Activated T-cell treated with anti-CD3 and anti-CD28 coated beads for 4 hours (primary cell): ENCODE results near the gene COL5A3.
"Not testable (repeated sequence)": the region's sequence is repeated elsewhere in the genome, so short reads cannot be mapped to it uniquely, and the experiment has no call there.

Experiments
- DNase-seq: peaks from one replicate; pipeline ENCODE4 v3.0.0-alpha.2; 2020

The COL5A3 gene

DNA sequence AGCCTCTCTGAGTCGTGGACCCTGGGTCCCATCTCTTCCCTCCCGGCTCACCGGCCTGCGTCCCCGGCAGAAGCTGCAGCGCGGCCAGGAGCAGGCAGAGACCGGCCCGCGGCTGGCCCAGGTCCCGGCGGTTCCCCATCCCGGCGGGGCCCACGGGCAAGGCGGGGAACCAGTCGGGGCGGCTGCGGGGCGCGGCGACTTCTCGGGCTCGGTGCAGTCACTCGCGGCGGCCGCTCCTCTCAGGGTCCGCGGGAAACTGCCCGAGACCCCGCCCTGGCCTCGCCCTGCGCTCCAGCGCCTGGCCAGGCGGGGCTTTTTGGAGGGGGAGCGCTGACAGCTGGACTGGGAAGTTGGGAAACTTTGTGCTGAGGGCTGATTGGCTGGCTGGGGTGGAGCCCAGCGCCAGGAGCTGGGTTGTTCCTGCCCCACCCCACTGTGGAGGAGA is at the start of gene COL5A3:
TSS of gene COL5A3 (minus strand) at position 258 of the 445 bp plus-strand sequence. CDS start at position 139, 119 bp downstream.
- DNase-seq, result no peak

- DNase-seq, result no peak
Observed at GRCh38 chr19:10052602-10053360, 42.5 kb upstream of the COL5A3 start.

DNA sequence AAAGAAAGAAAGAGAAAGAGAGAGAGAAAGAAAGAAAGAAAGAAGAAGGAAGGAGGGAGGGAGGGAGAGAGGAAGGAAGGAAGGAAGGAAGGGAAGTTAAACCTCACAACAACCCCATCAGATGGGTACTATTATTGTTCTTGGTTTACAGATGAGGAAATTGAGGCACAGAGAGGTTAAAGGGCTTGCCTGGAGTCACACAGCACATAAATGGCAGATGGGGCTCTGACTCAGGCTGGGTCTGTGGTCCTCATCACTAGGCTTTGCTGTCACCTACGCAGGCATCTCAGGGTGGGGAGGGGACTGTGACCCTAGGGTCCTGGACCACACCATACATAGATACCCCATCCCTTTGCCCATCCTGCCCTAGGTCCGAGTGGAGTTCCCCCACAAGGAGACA is 39.3 kb upstream of the COL5A3 start:
- no peak for DNase-seq

- DNase-seq, result no peak
Observed at GRCh38 chr19:10045371-10045770, 35.1 kb upstream of the COL5A3 start.

- no peak for DNase-seq
Observed at GRCh38 chr19:10044390-10044789, 34.1 kb upstream of the COL5A3 start.

DNA sequence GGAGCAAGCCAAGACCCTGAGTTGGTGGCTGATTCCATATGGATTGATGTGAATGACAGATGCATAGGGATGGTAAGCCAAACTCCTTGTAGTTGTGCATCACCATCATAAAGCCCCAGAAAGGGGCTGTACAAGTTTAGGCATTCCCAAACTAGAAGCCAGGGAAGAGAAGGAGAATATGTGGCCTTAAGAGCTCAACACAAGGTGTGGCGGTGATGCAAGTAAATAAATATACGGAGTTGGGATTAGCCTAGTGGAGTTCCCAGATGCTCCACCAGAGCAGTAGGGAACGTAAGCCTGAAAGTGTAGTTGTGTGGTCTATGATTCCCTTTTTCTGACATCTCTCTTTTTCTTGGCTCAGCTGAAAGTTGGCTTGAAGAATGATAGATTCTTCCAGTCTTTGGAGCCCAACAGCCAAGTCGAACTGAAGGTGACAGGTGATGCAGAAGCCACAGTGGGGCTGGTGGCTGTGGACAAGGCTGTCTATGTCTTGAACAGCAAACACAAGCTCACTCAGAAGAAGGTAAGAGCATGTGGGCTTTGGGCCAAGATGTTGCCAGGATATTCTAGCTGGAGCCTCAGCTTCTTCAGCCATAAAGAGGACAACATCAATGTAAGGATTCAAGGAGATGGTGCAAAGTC is 33.1 kb upstream of the COL5A3 start:
- DNase-seq, result no peak

GRCh38 chr19:10037809-10038208 is 27.5 kb upstream of the COL5A3 start:
- no peak for DNase-seq

DNA sequence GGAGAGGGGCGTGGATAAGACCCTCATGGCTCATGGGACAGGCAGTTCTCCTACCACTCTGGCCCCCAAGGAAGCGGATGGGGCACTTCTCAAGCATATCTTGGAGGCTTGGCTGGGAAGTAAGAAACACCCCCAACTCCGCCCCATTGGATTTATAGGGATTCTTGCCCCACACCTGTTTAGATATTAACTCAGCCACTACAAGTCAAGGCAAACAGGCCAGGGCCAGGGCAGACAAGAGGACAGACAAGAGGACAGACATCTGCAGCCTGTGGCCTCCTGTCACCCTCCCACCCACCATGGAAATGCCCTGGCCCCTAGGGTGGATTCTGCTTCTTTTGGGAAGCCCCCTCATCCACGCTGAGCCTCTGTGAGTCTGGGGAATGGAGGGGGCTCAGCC is 27.1 kb upstream of the COL5A3 start:
- DNase-seq, result no peak

DNA sequence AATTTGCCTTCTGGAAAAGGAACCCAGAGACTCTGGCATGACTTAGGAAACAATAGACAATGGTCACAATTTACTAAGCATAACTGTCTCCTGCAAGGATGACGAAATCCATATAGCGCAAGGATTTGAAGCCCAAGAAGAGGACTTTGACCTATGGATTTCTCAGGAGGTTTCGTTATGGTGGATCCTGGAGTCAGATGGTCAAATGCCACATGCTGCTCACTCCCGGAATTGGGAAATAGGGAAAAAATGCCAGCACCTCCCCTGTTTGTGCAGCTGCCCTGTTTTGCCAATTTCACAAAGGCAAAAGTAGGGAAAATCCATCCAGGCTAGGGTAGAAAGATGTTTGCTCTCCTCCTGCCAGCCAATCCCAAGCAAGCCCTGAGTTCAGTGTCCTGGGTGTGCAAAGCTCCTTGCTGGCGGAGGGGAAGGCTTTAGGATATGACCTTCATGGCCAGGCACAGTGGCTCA is 26.3 kb upstream of the COL5A3 start:
- DNase-seq, result no peak

GRCh38 chr19:10033614-10034013 is 23.3 kb upstream of the COL5A3 start:
- DNase-seq, result no peak

- peak; percentile 55 for DNase-seq
Observed at GRCh38 chr19:10027158-10027997, 17.1 kb upstream of the COL5A3 start.

GRCh38 chr19:10026744-10027143 is 16.4 kb upstream of the COL5A3 start:
- no peak for DNase-seq

GRCh38 chr19:10023096-10023495 is 12.8 kb upstream of the COL5A3 start:
- DNase-seq, result not testable (repeated sequence)

- no peak for DNase-seq
Observed at GRCh38 chr19:10021863-10022262, 11.6 kb upstream of the COL5A3 start.

DNA sequence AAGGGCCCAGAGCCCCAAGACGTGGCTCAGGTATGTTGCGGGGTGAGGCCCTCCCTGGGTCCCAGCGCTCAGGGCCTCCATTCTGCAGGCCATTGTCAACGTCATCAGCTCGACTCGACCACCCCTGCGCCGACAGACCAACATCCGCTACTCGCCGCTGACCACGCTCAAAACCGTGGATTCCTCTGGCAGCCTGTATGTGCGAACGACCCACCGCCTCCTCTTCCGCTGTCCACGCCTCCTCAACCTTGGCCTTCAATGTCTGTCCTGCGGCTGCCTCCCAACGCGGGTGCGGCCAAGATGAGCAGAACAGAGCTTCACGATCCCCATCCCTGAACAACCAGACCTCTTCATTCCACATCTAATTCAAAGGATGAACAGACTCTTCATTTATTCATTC is 11.1 kb upstream of the COL5A3 start:
- no peak for DNase-seq

GRCh38 chr19:10020851-10021250 is 10.5 kb upstream of the COL5A3 start:
- DNase-seq, result no peak

GRCh38 chr19:10019246-10019645 is 8.9 kb upstream of the COL5A3 start:
- no peak for DNase-seq

DNA sequence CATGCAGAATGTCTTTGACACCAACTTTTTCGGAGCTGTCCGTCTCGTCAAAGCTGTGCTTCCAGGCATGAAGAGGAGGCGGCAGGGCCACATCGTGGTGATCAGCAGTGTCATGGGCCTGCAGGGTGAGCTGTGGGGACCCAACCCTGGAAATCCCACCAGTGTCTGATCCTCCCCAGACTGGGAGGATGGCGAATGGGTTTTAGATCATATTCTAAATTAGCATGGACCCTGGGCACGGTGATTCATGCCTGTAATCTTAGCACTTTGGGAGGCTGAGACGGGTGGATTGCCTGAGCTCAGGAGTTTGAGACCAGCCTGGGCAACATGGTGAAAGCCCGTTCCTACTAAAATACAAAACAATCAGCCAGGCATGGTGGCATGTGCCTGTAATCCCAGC is 8.5 kb upstream of the COL5A3 start:
- no peak for DNase-seq

DNA sequence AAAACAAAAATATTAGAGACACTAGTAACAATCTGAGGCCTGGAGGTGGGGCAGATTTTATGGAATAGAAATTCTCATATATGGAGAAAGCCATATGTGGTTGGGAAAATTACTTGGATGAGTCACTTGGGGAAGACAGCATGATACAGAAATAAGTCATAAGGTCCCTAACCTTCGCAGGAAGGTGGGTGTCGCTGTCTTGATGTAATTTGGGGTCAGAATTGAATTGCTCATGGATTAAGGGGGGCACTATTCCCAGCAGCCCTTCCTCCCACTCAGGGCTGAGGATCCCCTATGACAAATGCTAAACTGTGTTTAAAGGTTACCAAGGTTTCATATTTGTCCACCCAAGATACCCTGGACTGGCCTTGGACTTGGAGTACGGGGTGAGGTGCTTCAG is 8.0 kb upstream of the COL5A3 start:
- DNase-seq, result no peak

GRCh38 chr19:10013834-10014618 is 3.7 kb upstream of the COL5A3 start:
- no peak for DNase-seq

- DNase-seq, result no peak
Observed at GRCh38 chr19:10013316-10013715, 3.0 kb upstream of the COL5A3 start, which contains the start of gene RDH8. Gene RDH8 (plus strand): TSS chr19:10013483. CDS start chr19:10013498, 15 bp downstream.

GRCh38 chr19:10011974-10012373 is 1.7 kb upstream of the COL5A3 start:
- DNase-seq, result no peak

DNA sequence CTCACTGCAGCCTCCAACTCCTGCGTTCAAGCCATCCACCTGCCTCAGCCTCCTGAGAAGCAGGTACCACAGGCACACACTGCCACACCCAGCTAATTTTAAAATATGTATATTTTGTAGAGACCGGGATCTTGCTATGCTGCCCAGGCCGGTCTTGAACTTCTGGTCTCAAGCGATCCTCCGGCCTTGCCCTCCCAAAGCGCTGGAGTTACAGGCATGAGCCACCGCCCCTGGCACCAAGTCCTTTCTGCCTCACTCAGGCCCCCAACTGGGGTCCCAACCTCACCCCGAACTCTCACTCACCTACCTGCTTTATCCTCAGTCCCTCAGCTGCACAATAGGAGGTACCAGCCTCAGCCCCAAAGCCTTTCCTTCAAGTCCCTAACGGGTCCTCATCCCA is 635 bp upstream of the COL5A3 start:
- no peak for DNase-seq
